IMR-90 (cell line): ENCODE data around the gene GARIN3.

Source experiments
- MAFK ChIP-seq: IDR thresholded peaks from 2 replicates; pipeline ENCODE4 v1.6.1; 2012; ENCODE audit warnings: low read depth, low read length, improper control_type of control experiment
- MXI1 ChIP-seq: IDR thresholded peaks from 2 replicates; pipeline ENCODE4 v1.6.1; 2012; ENCODE audit warnings: low read depth, mild to moderate bottlenecking, low read length, moderate library complexity, borderline replicate concordance
- RAD21 ChIP-seq: IDR thresholded peaks from 2 replicates; pipeline ENCODE4 v1.6.1; 2012; ENCODE audit warnings: low read length, improper control_type of control experiment
- TF ChIP-seq, protein P1 (sequence below): conservative IDR thresholded peaks from 2 replicates; pipeline ENCODE4 v1.5.1; 2012; ENCODE audit warnings: mild to moderate bottlenecking, low read depth, low read length, improper control_type of control experiment
- TF ChIP-seq, protein P2 (sequence below): fragments of 150-350 bp; IDR thresholded peaks from 2 replicates; pipeline ENCODE4 v1.6.1; 2017; ENCODE audit warnings: mild to moderate bottlenecking, antibody characterized with exemption, low read length, low read depth

DNA sequence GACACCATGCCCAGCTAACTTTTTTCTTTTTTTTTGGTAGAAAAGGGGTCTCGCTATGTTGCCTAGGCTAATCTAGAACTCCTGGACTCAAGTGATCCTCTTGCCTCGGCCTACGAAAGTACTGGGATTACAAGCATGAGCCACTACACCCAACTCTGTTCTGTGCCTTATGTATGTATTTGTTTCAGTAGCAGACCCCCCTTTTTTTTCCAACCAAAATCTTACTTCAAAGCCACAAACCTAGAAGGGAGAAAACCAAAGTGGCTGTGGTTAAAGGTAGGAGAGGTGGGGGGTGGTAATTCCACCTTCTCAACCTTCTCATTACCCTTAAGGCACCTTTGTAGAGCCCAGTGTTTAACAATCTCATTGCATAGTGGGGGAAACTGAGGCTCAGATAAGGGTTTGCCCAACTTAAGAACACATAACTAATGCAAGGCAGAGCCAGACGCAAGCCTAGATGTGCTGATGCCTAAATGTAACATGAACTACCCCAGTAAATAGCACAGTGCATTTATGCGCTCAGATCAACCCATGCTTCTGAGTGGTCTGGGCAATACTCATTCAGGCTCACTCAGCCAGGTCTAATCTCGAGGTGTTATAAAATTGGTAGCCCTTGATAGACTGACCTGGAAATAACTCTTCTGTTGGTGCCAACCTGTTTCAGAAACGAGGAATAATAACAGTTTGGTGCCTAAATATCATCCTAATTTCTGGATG lies 47.6 kb upstream of the GARIN3 start:
- TF ChIP-seq, protein P1, sequence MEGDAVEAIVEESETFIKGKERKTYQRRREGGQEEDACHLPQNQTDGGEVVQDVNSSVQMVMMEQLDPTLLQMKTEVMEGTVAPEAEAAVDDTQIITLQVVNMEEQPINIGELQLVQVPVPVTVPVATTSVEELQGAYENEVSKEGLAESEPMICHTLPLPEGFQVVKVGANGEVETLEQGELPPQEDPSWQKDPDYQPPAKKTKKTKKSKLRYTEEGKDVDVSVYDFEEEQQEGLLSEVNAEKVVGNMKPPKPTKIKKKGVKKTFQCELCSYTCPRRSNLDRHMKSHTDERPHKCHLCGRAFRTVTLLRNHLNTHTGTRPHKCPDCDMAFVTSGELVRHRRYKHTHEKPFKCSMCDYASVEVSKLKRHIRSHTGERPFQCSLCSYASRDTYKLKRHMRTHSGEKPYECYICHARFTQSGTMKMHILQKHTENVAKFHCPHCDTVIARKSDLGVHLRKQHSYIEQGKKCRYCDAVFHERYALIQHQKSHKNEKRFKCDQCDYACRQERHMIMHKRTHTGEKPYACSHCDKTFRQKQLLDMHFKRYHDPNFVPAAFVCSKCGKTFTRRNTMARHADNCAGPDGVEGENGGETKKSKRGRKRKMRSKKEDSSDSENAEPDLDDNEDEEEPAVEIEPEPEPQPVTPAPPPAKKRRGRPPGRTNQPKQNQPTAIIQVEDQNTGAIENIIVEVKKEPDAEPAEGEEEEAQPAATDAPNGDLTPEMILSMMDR: no peak
- TF ChIP-seq MAFK (no peak), MXI1 (no peak), RAD21 (no peak)
- TF ChIP-seq, protein P2, sequence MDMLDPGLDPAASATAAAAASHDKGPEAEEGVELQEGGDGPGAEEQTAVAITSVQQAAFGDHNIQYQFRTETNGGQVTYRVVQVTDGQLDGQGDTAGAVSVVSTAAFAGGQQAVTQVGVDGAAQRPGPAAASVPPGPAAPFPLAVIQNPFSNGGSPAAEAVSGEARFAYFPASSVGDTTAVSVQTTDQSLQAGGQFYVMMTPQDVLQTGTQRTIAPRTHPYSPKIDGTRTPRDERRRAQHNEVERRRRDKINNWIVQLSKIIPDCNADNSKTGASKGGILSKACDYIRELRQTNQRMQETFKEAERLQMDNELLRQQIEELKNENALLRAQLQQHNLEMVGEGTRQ: no peak
